GM23338 (cell line): ENCODE data around the gene PHETA2. TPM values are rescaled to one million over a fixed set of nuclear protein-coding genes. Genes with fewer than 3 reads are reported as not detected.
"Not testable (repeated sequence)": the region's sequence is repeated elsewhere in the genome, so short reads cannot be mapped to it uniquely, and the experiment has no call there.

Experiments used
- ATAC-seq: fragments of 200-7000 bp; cut with Tn5 transposase; 3 replicates; pipeline ENCODE4 v1.9.1; 2020
- DNase-seq: peaks from one replicate; pipeline ENCODE4 v3.0.0-alpha.2; 2015; ENCODE audit warnings: low spot score
- H2AFZ ChIP-seq: fragments of 200-600 bp; sonication (generic); 2 replicates; pipeline ENCODE4 v1.8.0; 2016; ENCODE audit warnings: antibody characterized with exemption, mild to moderate bottlenecking, moderate library complexity
- H3F3A ChIP-seq: fragments of 200-600 bp; sonication (generic); replicated peaks from 2 replicates; pipeline ENCODE4 v1.8.0; 2017; ENCODE audit warnings: antibody characterized with exemption, mixed run types, low read depth
- H3K27ac ChIP-seq: fragments of 200-600 bp; sonication (generic); 2 replicates; pipeline ENCODE4 v1.6.1; 2016; ENCODE audit warnings: low read depth
- H3K27me3 ChIP-seq: fragments of 200-600 bp; sonication (generic); 2 replicates; pipeline ENCODE4 v1.8.0; 2016; ENCODE audit warnings: mild to moderate bottlenecking, mixed run types, moderate library complexity; ENCODE audit not compliant: insufficient read depth
- H3K36me3 ChIP-seq: fragments of 200-600 bp; sonication (generic); 2 replicates; pipeline ENCODE4 v1.8.0; 2016; ENCODE audit warnings: mild to moderate bottlenecking; ENCODE audit not compliant: insufficient read depth
- H3K4me1 ChIP-seq: fragments of 200-600 bp; sonication (generic); 2 replicates; pipeline ENCODE4 v1.8.0; 2016; ENCODE audit warnings: mild to moderate bottlenecking, moderate library complexity; ENCODE audit not compliant: insufficient read depth
- H3K4me2 ChIP-seq: fragments of 200-600 bp; sonication (generic); 2 replicates; pipeline ENCODE4 v1.7.1; 2017; ENCODE audit warnings: mixed run types
- H3K4me3 ChIP-seq: fragments of 200-600 bp; sonication (generic); 2 replicates; pipeline ENCODE4 v1.6.1; 2016; ENCODE audit warnings: mixed run types
- H3K79me2 ChIP-seq: fragments of 200-600 bp; sonication (generic); replicated peaks from 2 replicates; pipeline ENCODE4 v1.8.0; 2017; ENCODE audit warnings: mild to moderate bottlenecking; ENCODE audit not compliant: insufficient read depth
- H3K9me2 ChIP-seq: fragments of 200-600 bp; sonication (generic); 2 replicates; pipeline ENCODE4 v1.8.0; 2017; ENCODE audit not compliant: insufficient read depth
- H4K20me1 ChIP-seq: fragments of 200-600 bp; sonication (generic); replicated peaks from 2 replicates; pipeline ENCODE4 v1.8.0; 2017; ENCODE audit warnings: mild to moderate bottlenecking; ENCODE audit not compliant: insufficient read depth
- H3K27ac Mint-ChIP-seq: 2 replicates; pipeline ENCODE4 v1.8.0; 2020; ENCODE audit warnings: inconsistent platforms, mild to moderate bottlenecking, moderate library complexity, mixed read lengths
- H3K27me3 Mint-ChIP-seq: 3 replicates; pipeline ENCODE4 v1.8.0; 2022; ENCODE audit warnings: low read depth, mild to moderate bottlenecking, moderate library complexity, mixed read lengths, inconsistent platforms; ENCODE audit not compliant: insufficient read depth, poor library complexity
- H3K36me3 Mint-ChIP-seq: 3 replicates; pipeline ENCODE4 v1.8.0; 2021; ENCODE audit warnings: low read depth, mild to moderate bottlenecking, inconsistent platforms, moderate library complexity, mixed read lengths
- H3K4me1 Mint-ChIP-seq: 3 replicates; pipeline ENCODE4 v1.8.0; 2020; ENCODE audit warnings: mild to moderate bottlenecking, inconsistent platforms, mixed read lengths
- H3K4me3 Mint-ChIP-seq: 3 replicates; pipeline ENCODE4 v1.8.0; 2021; ENCODE audit warnings: moderate library complexity, mild to moderate bottlenecking, inconsistent platforms, mixed read lengths
- H3K9me3 Mint-ChIP-seq: 3 replicates; pipeline ENCODE4 v1.8.0; 2020; ENCODE audit warnings: moderate library complexity, mild to moderate bottlenecking, inconsistent platforms, mixed read lengths
- REST ChIP-seq: IDR thresholded peaks from one replicate; pipeline ENCODE4 v1.6.1; 2018; ENCODE audit warnings: antibody characterized with exemption; ENCODE audit not compliant: unreplicated experiment
- polyA plus RNA-seq: library from polyadenylated mRNA; unstranded; fragments of >200 nt; fragmentation: Nextera tagmentation; extraction: Ambion mirVana; gene quantifications from 2 replicates; pipeline ENCODE4 v1.2.1, GENCODE V29; 2016
- total RNA-seq: library from RNA; depleted of rRNA; stranded (reverse); fragments of >200 nt; shearing (Covaris generic); gene quantifications from 2 replicates; pipeline ENCODE4 v1.2.3, GENCODE V29; 2014
- TF ChIP-seq, protein P1 (sequence below), 2 experiments: fragments of 200-600 bp in 1 of 2; sonication (generic) in 1 of 2; conservative IDR thresholded peaks; 2 replicates each; pipeline versions ENCODE4 v1.5.1 to v1.6.1; 2016 to 2017; ENCODE audit warnings: antibody characterized with exemption in 2 of 2, low read depth in 2 of 2, mild to moderate bottlenecking in 2 of 2, moderate library complexity in 1 of 2

Gene PHETA2
- total and polyA plus RNA-seq, 2 experiments from 2014 or later = 4.5 to 7.6 TPM

GRCh38 chr22:42115420-42115830 lies 41.4 kb downstream of the PHETA2 start:
- not testable (repeated sequence) for H3F3A ChIP-seq, DNase-seq, H3K4me3 Mint-ChIP-seq

GRCh38 chr22:42116848-42117424 lies 42.9 kb downstream of the PHETA2 start:
- Mint-ChIP-seq H3K27me3 (peaks cover 8% of the 10 kb centered on the region), H3K4me1 (peaks cover 7% of the 10 kb centered on the region; the same call in 2 of the 3 replicates), H3K36me3 (peaks cover 24% of the 10 kb centered on the region; the same call in 2 of the 3 replicates), H3K9me3 (peaks cover 37% of the 10 kb centered on the region), H3K27ac (no peak overlapping the region), H3K4me3 (no peak overlapping the region)
- peaks cover 3% of the 10 kb centered on the region; the same call in 1 of the 2 replicates for H3K36me3 ChIP-seq
- no peaks in the 10 kb centered on the region for H3K79me2 ChIP-seq
- DNase-seq (peak; percentile 64), ATAC-seq (peak; percentile 73)
- TF ChIP-seq, protein P1, sequence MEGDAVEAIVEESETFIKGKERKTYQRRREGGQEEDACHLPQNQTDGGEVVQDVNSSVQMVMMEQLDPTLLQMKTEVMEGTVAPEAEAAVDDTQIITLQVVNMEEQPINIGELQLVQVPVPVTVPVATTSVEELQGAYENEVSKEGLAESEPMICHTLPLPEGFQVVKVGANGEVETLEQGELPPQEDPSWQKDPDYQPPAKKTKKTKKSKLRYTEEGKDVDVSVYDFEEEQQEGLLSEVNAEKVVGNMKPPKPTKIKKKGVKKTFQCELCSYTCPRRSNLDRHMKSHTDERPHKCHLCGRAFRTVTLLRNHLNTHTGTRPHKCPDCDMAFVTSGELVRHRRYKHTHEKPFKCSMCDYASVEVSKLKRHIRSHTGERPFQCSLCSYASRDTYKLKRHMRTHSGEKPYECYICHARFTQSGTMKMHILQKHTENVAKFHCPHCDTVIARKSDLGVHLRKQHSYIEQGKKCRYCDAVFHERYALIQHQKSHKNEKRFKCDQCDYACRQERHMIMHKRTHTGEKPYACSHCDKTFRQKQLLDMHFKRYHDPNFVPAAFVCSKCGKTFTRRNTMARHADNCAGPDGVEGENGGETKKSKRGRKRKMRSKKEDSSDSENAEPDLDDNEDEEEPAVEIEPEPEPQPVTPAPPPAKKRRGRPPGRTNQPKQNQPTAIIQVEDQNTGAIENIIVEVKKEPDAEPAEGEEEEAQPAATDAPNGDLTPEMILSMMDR (conservative IDR thresholded peaks at IDR 0.05; ENCODE audit: low read depth in 2 of 2) = peak; percentile 71 to 79
- no peak for TF ChIP-seq REST
- H2AFZ ChIP-seq = no peak overlapping the region
- no peaks in the 10 kb centered on the region for H3K9me2 ChIP-seq
- no peak overlapping the region for H3K4me2 ChIP-seq
- no peaks in the 10 kb centered on the region for H3K27me3 ChIP-seq
- no peaks in the 10 kb centered on the region for H3F3A ChIP-seq
- no peak overlapping the region for H3K4me3 ChIP-seq
- H3K4me1 ChIP-seq = no peaks in the 10 kb centered on the region
- H4K20me1 ChIP-seq = no peaks in the 10 kb centered on the region
- H3K27ac ChIP-seq = no peak overlapping the region

More at GRCh38 chr22:42115420-42115830, 41.4 kb downstream of the PHETA2 start:
- H3K4me3 ChIP-seq, H3K27ac ChIP-seq, H3K4me1 ChIP-seq, H3K27me3 Mint-ChIP-seq, H3K36me3 ChIP-seq, H3K4me2 ChIP-seq, H2AFZ ChIP-seq, ATAC-seq, H4K20me1 ChIP-seq, H3K79me2 ChIP-seq, H3K27ac Mint-ChIP-seq, H3K4me1 Mint-ChIP-seq, H3K27me3 ChIP-seq, H3K9me2 ChIP-seq: not testable (repeated sequence)
- Mint-ChIP-seq H3K36me3 (peaks cover 24% of the 10 kb centered on the region; the same call in 2 of the 3 replicates), H3K9me3 (peaks cover 37% of the 10 kb centered on the region)

DNA sequence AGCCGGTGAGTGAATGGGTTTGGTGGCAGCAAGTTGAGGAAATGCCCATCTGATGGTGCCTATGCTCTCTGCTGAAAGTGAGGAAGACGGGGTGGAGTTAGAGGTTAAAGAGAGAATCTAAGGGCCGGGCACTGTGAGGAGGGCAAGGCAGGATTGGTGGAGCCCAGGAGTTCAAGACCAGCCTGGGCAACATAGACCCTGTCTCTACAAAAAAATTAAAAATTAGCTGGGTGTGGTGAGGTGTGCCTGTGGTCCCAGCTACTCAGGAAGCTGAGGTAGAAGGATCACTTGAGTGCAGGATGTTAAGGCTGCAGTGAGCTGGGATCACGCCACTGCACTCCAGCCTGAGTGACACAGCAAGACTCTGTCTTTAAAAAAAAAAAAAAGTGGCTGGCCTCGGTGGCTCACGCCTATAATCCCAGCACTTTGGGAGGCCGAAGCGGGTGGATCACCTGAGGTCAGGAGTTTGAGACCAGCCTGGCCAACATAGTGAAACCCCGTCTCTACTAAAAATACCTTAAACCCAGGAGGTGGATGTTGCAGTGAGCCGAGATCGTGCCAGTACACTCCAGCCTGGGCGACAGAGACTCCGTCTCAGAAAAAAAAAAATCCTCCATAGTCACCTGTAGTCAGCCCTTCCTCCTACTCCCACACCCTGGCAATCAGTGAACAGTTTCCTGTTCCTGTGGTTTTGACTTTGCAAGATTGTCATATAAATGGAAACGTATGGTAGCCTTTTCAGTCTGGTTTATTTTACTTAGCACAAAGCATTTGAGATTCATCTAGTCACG lies 46.4 kb downstream of the PHETA2 start:
- DNase-seq, H3F3A ChIP-seq, H3K4me1 ChIP-seq, H3K27me3 ChIP-seq, H3K36me3 ChIP-seq, H3K27me3 Mint-ChIP-seq, H3K4me3 Mint-ChIP-seq, H4K20me1 ChIP-seq, H3K27ac Mint-ChIP-seq, H2AFZ ChIP-seq, H3K9me2 ChIP-seq, H3K4me3 ChIP-seq, H3K79me2 ChIP-seq, H3K4me1 Mint-ChIP-seq, ATAC-seq, H3K27ac ChIP-seq, H3K4me2 ChIP-seq: not testable (repeated sequence)
- peaks cover 10% of the 10 kb centered on the region; the same call in 2 of the 3 replicates for H3K36me3 Mint-ChIP-seq
- peaks cover 15% of the 10 kb centered on the region for H3K9me3 Mint-ChIP-seq

DNA sequence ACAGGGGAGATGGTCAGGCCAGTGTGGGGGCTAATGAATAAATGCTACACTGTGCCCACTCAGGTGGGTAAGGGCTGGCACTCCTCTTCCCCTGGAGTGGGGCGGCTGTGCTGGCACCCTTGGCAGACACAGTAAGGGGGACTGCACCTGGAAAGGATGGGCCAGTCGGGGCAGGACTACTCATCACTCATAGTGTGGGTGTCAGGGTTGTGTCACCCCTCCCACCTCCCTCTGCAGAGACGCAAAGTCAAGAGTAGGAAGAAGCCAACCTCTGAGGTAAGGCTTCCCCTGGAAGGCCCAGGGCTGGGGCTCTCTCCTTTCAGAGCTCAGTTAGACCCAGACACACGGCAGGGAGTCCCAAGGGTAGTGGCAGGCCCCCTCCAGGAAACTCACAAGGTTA lies 49.5 kb downstream of the PHETA2 start:
- not testable (repeated sequence) for H3K79me2 ChIP-seq, H3F3A ChIP-seq, H3K36me3 Mint-ChIP-seq, H4K20me1 ChIP-seq, H3K9me2 ChIP-seq, DNase-seq, H3K4me2 ChIP-seq, H3K4me3 Mint-ChIP-seq, H3K9me3 Mint-ChIP-seq, H3K27me3 ChIP-seq, ATAC-seq, H3K27me3 Mint-ChIP-seq, H2AFZ ChIP-seq, H3K27ac Mint-ChIP-seq, H3K36me3 ChIP-seq, H3K4me3 ChIP-seq, H3K27ac ChIP-seq, H3K4me1 ChIP-seq, H3K4me1 Mint-ChIP-seq
